CD8-positive, alpha-beta memory T cell (primary cell): ENCODE data around the gene STK32C. TPM values are rescaled to one million over a fixed set of nuclear protein-coding genes. Genes with fewer than 3 reads are reported as not detected.
A peak's percentile ranks its signal among the peaks of the same experiment; 100 is the strongest.

Experiments used
- CTCF ChIA-PET: fragments of 350-600 bp; sonication (Branson Sonifier 250); formaldehyde crosslinking; loops from one replicate; lab custom pipeline; 2021; ENCODE audit warnings: antibody characterized with exemption; lab: Charles Lee
- POLR2A ChIA-PET: fragments of 350-600 bp; sonication (Branson Sonifier 250); formaldehyde crosslinking; loops from one replicate; lab custom pipeline; 2021; ENCODE audit warnings: antibody characterized with exemption; lab: Charles Lee
- DNase-seq, 5 donors: peaks; one replicate each; pipeline versions ENCODE4 v3.0.0 to v3.0.0-alpha.2; 2020 to 2022; ENCODE audit warnings: mixed read lengths in 1 of 5
- H3K27ac ChIP-seq: one replicate; pipeline ENCODE4 v1.7.0; 2013; ENCODE audit warnings: low read depth, mild to moderate bottlenecking, low read length, moderate library complexity
- H3K27me3 ChIP-seq: 2 replicates; pipeline ENCODE4 v1.7.0; 2013; ENCODE audit warnings: low read length, mild to moderate bottlenecking; ENCODE audit not compliant: insufficient read depth, poor library complexity, severe bottlenecking
- H3K36me3 ChIP-seq: 2 replicates; pipeline ENCODE4 v1.7.0; 2013; ENCODE audit warnings: mild to moderate bottlenecking, low read length, moderate library complexity; ENCODE audit not compliant: insufficient read depth
- H3K4me1 ChIP-seq: 2 replicates; pipeline ENCODE4 v1.7.0; 2013; ENCODE audit warnings: mild to moderate bottlenecking, low read length, moderate library complexity; ENCODE audit not compliant: insufficient read depth
- H3K4me3 ChIP-seq: 2 replicates; pipeline ENCODE4 v1.7.0; 2013; ENCODE audit warnings: mild to moderate bottlenecking, low read length
- H3K9me3 ChIP-seq: 2 replicates; pipeline ENCODE4 v1.7.0; 2013; ENCODE audit warnings: mild to moderate bottlenecking, low read length
- H3K27ac Mint-ChIP-seq, 8 donors: one replicate each; pipeline ENCODE4 v1.8.0; 2020 to 2021; ENCODE audit warnings: mixed read lengths in 8 of 8, mild to moderate bottlenecking in 6 of 8, inconsistent platforms in 3 of 8, moderate library complexity in 3 of 8
- H3K27me3 Mint-ChIP-seq, 2 donors: one replicate each; pipeline ENCODE4 v1.8.0; 2020 to 2021; ENCODE audit warnings: mixed read lengths in 2 of 2, mild to moderate bottlenecking in 1 of 2, moderate library complexity in 1 of 2
- H3K36me3 Mint-ChIP-seq, 3 donors: one replicate each; pipeline ENCODE4 v1.8.0; 2020 to 2021; ENCODE audit warnings: mixed read lengths in 3 of 3, inconsistent platforms in 1 of 3, mild to moderate bottlenecking in 1 of 3
- H3K4me1 Mint-ChIP-seq, 3 donors: one replicate each; pipeline ENCODE4 v1.8.0; 2020 to 2021; ENCODE audit warnings: mixed read lengths in 3 of 3, inconsistent platforms in 1 of 3, mild to moderate bottlenecking in 1 of 3
- H3K4me3 Mint-ChIP-seq, 7 donors: one replicate each; pipeline ENCODE4 v1.8.0; 2020 to 2021; ENCODE audit warnings: mixed read lengths in 7 of 7, mild to moderate bottlenecking in 6 of 7, moderate library complexity in 4 of 7, inconsistent platforms in 2 of 7
- H3K9me3 Mint-ChIP-seq, 5 donors: one replicate each; pipeline ENCODE4 v1.8.0; 2020 to 2022; ENCODE audit warnings: mixed read lengths in 5 of 5, mild to moderate bottlenecking in 3 of 5, moderate library complexity in 2 of 5, inconsistent platforms in 1 of 5
- polyA plus RNA-seq: library from polyadenylated mRNA; unstranded; fragments of 300-500 nt; fragmentation: Illumina TruSeq; gene quantifications from one replicate; pipeline ENCODE4 v1.2.3, GENCODE V29; 2021
- total RNA-seq, 2 experiments: library from RNA; stranded (reverse); gene quantifications; one replicate each; pipeline ENCODE4 v1.2.3, GENCODE V29; 2021

The STK32C gene
- total and polyA plus RNA-seq, 3 experiments from 2014 or later, result 8.5 to 14.9 (median 14.0) TPM

DNA sequence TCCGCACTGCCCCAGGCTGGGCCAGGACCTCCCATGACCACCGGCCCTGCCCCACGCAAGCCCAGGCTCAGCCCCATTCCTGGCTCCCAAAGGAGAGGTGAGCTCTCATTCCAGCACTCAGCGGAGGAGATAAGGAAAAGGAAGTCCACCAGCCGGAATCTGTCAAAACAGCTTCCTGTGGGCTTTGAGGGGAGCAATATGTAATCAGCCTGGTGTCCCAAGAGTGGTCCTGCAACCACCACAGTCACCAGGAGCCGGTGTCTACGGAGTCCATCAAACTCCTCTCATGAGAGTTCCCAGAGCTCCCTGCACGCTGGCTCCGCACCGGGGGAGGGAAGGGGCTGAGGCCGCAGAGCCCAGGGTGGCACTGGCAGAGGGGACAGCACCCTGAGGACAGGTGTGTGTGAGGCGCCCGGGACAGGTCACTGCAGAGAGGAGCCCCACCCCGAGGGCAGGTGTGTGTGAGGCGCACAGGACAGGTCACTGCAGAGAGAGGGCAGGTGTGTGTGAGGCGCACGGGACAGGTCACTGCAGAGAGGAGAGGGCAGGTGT is 57.9 kb downstream of the STK32C start:
- H3K4me1 Mint-ChIP-seq, result peaks cover 0 to 2% (median 0%) of the 10 kb centered on the region in 3 donors
- DNase-seq, result no peak
- H3K27me3 Mint-ChIP-seq, result peaks cover 0 to 1% of the 10 kb centered on the region in 2 donors
- H3K27ac ChIP-seq, result no peak overlapping the region
- H3K4me3 Mint-ChIP-seq, result peak overlapping the region in 1 of 7 donors; percentile 54
- no peaks in the 10 kb centered on the region for H3K27me3 ChIP-seq
- H3K36me3 Mint-ChIP-seq, result no peaks in the 10 kb centered on the region
- H3K9me3 ChIP-seq, result no peaks in the 10 kb centered on the region
- no peaks in the 10 kb centered on the region for H3K4me1 ChIP-seq
- no peaks in the 10 kb centered on the region for H3K36me3 ChIP-seq
- no peak overlapping the region for H3K4me3 ChIP-seq
- H3K9me3 Mint-ChIP-seq, result no peaks in the 10 kb centered on the region
- POLR2A ChIA-PET, result no interaction called here
- CTCF ChIA-PET, result no interaction called here
- H3K27ac Mint-ChIP-seq, result no peak overlapping the region

DNA sequence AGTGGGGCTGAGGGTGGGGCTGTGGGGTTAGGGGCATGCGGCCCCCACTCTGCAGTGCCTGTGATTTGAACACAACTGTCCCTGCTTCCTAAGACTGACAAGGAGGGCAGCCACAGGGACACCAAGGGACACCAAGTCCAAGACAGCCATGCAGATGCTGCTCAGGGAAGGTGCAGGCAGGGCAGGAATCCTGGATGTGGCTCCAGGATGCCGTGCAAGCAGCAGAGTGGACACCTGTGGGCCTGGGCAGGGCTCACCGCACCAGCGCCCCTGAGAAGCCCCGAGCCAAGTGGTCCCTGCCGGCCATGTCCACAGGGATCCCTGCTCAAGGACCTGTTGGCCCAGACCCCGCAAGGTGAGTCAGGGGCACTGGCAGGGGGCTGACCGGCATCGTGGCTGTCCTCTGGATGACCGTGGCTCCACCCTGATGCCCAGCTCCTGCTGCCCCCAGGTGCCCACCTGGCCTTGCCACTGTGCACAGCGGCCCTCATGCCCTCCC is 58.5 kb downstream of the STK32C start:
- no peaks in the 10 kb centered on the region for H3K36me3 ChIP-seq
- no peak for DNase-seq
- Mint-ChIP-seq H3K4me1 (no peaks in the 10 kb centered on the region), H3K36me3 (no peaks in the 10 kb centered on the region), H3K27me3 (peaks cover 0 to 1% of the 10 kb centered on the region in 2 donors), H3K27ac (peak overlapping the region in 1 of 8 donors; percentile 89), H3K9me3 (no peaks in the 10 kb centered on the region), H3K4me3 (no peak overlapping the region)
- no peak overlapping the region for H3K4me3 ChIP-seq
- H3K27ac ChIP-seq, result no peak overlapping the region
- ChIA-PET POLR2A (no interaction called here), CTCF (no interaction called here)
- H3K27me3 ChIP-seq, result no peaks in the 10 kb centered on the region
- no peaks in the 10 kb centered on the region for H3K4me1 ChIP-seq
- H3K9me3 ChIP-seq, result no peaks in the 10 kb centered on the region

DNA sequence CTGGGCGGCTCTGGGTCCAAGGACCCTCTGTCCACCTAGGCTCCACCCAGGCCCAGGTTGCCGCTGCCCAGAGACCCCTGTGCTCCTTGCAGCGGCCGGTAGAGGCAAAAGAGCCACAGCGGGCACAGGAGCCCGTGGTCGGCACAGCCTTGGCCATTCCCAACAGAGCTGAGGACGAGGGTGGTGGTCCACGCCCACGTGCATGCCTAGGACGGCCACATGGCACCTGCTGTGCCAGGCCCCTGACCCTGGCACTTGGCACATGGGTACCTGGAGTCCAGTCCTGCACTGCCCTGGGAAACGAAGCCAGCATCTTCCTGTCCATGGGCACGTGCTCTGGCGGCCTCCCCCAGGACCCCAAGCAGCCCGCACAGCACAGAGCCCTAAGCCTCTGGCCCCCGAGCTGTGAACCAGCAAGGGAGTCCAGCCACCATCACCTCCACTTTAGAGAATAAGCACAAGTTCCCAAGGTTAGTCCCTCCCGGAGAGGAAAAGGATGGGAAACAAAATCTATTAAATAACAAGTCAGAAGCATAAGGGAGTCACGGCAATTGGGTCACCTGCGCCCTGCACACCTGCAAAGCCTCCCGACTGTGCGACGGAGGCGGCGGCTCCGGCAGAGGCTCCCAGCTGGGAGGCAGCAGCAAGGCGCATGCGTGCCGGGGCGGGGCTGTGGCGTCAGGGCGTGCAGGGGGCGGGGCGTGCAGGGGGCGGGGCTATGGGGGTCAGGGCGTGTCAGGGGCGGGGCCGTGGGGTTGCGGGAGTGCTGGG is 59.1 kb downstream of the STK32C start:
- Mint-ChIP-seq H3K4me3 (peak overlapping the region in 4 of 7 donors; percentile 35 to 67 (median 60)), H3K27me3 (peaks cover 0 to 1% of the 10 kb centered on the region in 2 donors), H3K4me1 (no peaks in the 10 kb centered on the region), H3K9me3 (no peaks in the 10 kb centered on the region), H3K36me3 (no peaks in the 10 kb centered on the region), H3K27ac (peak overlapping the region in 1 of 8 donors; percentile 89)
- Histone ChIP-seq H3K36me3 (no peaks in the 10 kb centered on the region), H3K4me3 (peak overlapping the region; percentile 22), H3K9me3 (no peaks in the 10 kb centered on the region), H3K27me3 (no peaks in the 10 kb centered on the region), H3K4me1 (no peaks in the 10 kb centered on the region), H3K27ac (no peak overlapping the region)
- CTCF ChIA-PET, result no interaction called here
- POLR2A ChIA-PET, result no interaction called here
- peak; percentile 53 to 70 (median 59) for DNase-seq

DNA sequence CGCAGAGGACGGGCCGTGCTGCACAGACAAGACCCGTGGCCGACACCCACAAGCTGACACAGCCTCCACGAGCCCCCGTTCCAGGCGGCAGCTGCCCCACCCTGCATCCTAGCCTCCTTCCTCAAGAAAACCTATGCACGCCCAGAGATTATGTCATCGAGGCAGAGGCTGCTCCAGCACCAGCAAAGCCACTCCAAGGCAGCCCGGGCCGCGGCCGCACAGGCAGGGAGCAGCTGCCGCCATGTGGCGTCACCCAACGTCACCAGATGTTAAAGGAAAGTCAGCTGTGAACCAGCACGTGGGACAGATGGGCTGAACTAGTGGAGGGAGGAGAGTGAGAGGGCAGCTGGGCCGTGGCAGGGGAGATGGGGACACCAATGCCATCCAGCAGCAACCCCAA is 59.8 kb downstream of the STK32C start:
- POLR2A ChIA-PET, result no interaction called here
- Mint-ChIP-seq H3K9me3 (no peaks in the 10 kb centered on the region), H3K36me3 (no peaks in the 10 kb centered on the region), H3K27ac (peak overlapping the region in 1 of 8 donors; percentile 77), H3K4me1 (no peaks in the 10 kb centered on the region), H3K4me3 (no peak overlapping the region), H3K27me3 (peaks cover 0 to 1% of the 10 kb centered on the region in 2 donors)
- Histone ChIP-seq H3K27me3 (no peaks in the 10 kb centered on the region), H3K9me3 (no peaks in the 10 kb centered on the region), H3K36me3 (no peaks in the 10 kb centered on the region), H3K4me1 (no peaks in the 10 kb centered on the region), H3K4me3 (no peak overlapping the region), H3K27ac (no peak overlapping the region)
- no peak for DNase-seq
- CTCF ChIA-PET, result no interaction called here

DNA sequence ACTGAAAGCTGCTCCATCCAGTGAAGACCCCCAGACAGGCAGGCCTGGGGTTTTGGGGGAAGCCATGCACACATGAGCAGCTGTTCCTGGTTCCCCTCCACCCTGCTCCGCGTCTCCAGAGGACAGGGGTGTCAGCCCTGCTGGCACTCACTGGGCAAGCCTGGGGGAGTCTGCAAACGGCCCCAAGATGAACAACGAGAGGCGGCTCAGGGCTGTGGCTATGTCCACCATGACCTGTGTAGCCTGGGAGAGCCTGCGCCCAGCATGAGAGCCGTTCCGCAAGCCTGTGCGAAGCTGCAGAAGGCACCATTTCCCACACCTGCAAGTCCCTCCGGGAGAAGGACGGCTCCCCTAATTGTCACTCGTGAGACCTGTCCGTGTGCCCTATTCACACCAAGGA is 61.5 kb downstream of the STK32C start:
- Mint-ChIP-seq H3K27ac (no peak overlapping the region), H3K36me3 (no peaks in the 10 kb centered on the region), H3K27me3 (no peaks in the 10 kb centered on the region), H3K4me3 (no peak overlapping the region), H3K9me3 (no peaks in the 10 kb centered on the region), H3K4me1 (no peaks in the 10 kb centered on the region)
- Histone ChIP-seq H3K4me1 (no peaks in the 10 kb centered on the region), H3K27me3 (no peaks in the 10 kb centered on the region), H3K36me3 (no peaks in the 10 kb centered on the region), H3K27ac (no peak overlapping the region), H3K4me3 (no peak overlapping the region), H3K9me3 (no peaks in the 10 kb centered on the region)
- CTCF ChIA-PET, result no interaction called here
- DNase-seq, result no peak
- POLR2A ChIA-PET, result no interaction called here

DNA sequence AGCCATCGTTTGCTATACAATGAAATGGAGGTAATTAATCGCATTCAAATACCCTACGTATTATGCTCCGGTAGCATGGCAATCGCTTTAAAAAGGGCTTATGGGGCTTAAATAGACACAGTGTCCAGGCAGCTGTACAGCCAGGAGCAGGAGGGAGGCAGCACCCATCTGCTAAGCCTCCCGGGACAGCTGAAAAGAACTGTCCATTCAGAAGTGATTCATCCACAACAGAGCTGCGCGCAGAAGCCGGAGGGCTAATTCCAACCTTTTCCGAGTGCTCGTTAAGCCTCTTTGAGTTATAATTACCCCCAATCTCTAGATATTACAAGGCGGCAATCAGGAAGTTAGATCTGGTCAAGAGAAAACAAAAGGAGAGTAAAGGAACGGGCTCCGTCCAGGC is 62.7 kb downstream of the STK32C start:
- Mint-ChIP-seq H3K9me3 (no peaks in the 10 kb centered on the region), H3K4me3 (no peak overlapping the region), H3K27me3 (no peaks in the 10 kb centered on the region), H3K36me3 (no peaks in the 10 kb centered on the region), H3K4me1 (no peaks in the 10 kb centered on the region), H3K27ac (peak overlapping the region in 1 of 8 donors; percentile 41)
- DNase-seq, result no peak
- Histone ChIP-seq H3K27me3 (no peaks in the 10 kb centered on the region), H3K36me3 (no peaks in the 10 kb centered on the region), H3K4me1 (no peaks in the 10 kb centered on the region), H3K4me3 (no peak overlapping the region), H3K9me3 (no peaks in the 10 kb centered on the region), H3K27ac (no peak overlapping the region)
- ChIA-PET POLR2A (no interaction called here), CTCF (no interaction called here)

DNA sequence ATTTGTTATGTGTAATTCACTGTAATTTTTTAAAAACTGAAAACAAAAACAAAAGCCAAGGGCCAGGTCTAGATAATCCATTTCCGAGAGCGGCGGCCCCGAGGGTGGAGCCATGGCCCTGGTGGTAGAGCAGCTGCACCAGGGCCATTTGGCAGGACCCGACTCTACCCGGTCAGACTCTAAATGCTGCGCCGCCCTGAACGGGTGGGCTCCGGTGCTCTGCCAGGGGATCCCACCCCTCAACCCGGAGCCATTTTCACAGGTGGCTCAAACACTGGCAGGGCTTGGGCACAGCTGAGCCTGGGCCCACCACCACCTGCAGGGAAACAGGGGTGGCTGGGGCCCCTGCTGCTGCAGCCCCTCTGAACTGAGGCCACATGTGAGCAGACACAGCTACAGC is 64.1 kb downstream of the STK32C start:
- Mint-ChIP-seq H3K4me1 (peaks cover 0 to 1% (median 0%) of the 10 kb centered on the region in 3 donors), H3K36me3 (peaks cover 0 to 1% (median 0%) of the 10 kb centered on the region in 3 donors), H3K27me3 (no peaks in the 10 kb centered on the region), H3K27ac (no peak overlapping the region), H3K9me3 (no peaks in the 10 kb centered on the region), H3K4me3 (no peak overlapping the region)
- DNase-seq, result no peak
- no peaks in the 10 kb centered on the region for H3K9me3 ChIP-seq
- ChIA-PET POLR2A (no interaction called here), CTCF (no interaction called here)
- H3K4me1 ChIP-seq, result no peaks in the 10 kb centered on the region
- no peak overlapping the region for H3K27ac ChIP-seq
- no peaks in the 10 kb centered on the region for H3K27me3 ChIP-seq
- no peak overlapping the region for H3K4me3 ChIP-seq
- H3K36me3 ChIP-seq, result no peaks in the 10 kb centered on the region

DNA sequence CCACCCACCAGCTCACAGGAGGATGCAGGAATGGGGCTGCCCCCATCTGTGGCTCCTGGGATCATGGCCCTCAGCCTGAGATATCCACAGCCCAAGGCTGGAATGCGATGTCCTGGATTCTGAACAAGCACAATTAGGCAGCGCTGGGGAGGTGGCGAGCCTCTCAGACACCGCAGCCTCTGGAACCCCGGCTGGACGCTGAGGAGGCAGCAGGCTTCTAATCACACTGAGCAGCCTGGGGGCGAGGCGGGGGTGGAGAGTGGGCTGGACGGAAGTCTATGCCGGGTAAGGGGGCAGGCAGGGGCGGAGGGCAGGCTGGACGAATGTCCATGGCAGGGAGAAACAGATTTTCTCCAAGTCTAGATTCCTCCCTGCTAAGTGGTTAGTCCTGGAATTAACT is 64.6 kb downstream of the STK32C start:
- H3K9me3 ChIP-seq, result no peaks in the 10 kb centered on the region
- Mint-ChIP-seq H3K36me3 (peaks cover 0 to 3% (median 0%) of the 10 kb centered on the region in 3 donors), H3K27ac (no peak overlapping the region), H3K9me3 (no peaks in the 10 kb centered on the region), H3K4me1 (peaks cover 0 to 3% (median 0%) of the 10 kb centered on the region in 3 donors), H3K4me3 (no peak overlapping the region), H3K27me3 (no peaks in the 10 kb centered on the region)
- no peak overlapping the region for H3K4me3 ChIP-seq
- POLR2A ChIA-PET, result no interaction called here
- CTCF ChIA-PET, result no interaction called here
- no peaks in the 10 kb centered on the region for H3K27me3 ChIP-seq
- DNase-seq, result no peak
- no peak overlapping the region for H3K27ac ChIP-seq
- no peaks in the 10 kb centered on the region for H3K4me1 ChIP-seq
- no peaks in the 10 kb centered on the region for H3K36me3 ChIP-seq
